ENCODE data around the gene FZD1. TPM values are rescaled to one million over a fixed set of nuclear protein-coding genes. Genes with fewer than 3 reads are reported as not detected.
A peak's percentile ranks its signal among the peaks of the same experiment; 100 is the strongest.

FZD1 gene
- total RNA-seq, 4 donors from 2014 or later: 2.1 to 4.1 (median 3.5) TPM

- H3K27me3 ChIP-seq: no peaks in the 10 kb centered on the region
- no peaks in the 10 kb centered on the region for H3K4me1 ChIP-seq
- no peaks in the 10 kb centered on the region for H3K36me3 ChIP-seq
- in situ Hi-C loops (cut with MboI; ENCODE audit: low sequenced_read_pairs in 4 of 4): no loop called here
- no peak for ATAC-seq
- intact Hi-C loops (cut with DNase I; ENCODE audit: low total_unique reads): no loop called here
- DNase-seq: no peak
- H3K27ac ChIP-seq: peak overlapping the region in 1 of 4 donors; percentile 35
- no peak for TF ChIP-seq POLR2A (IDR thresholded peaks at IDR 0.05)
- TF ChIP-seq CTCF (IDR thresholded peaks at IDR 0.05 in 4 of 5, conservative IDR thresholded peaks at IDR 0.05 in 1 of 5): no peak
- H3K4me3 ChIP-seq: no peak overlapping the region
- H3K9me3 ChIP-seq: no peaks in the 10 kb centered on the region
Observed at GRCh38 chr7:91239772-91240171, 24.5 kb upstream of the FZD1 start.

DNA sequence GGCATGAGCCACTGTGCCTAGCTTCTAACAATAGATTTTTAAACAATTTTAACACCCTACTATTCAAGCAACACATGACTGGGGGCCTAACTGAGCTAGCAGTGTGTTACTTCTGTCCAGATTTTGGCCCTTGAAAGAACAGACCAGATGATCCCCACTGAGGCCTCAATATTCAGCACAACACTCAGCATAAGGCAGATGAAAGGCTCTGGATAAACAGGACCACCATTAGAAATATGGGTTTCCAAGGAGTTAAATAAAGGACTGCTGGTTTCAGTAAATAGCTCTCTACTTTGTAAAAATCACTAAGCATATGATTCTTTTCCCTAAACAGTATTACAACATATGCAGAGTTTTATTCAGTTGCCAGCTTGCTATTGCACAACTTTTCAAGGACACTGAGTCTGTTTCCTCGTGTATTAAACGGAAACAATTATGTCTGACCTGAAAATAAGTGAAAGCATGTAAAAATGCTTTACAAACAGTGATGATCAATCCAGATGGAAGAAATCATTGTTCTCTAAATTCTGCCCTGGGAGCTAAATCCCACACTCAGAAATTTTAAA lies 23.8 kb upstream of the FZD1 start:
- Histone ChIP-seq H3K4me1 (no peaks in the 10 kb centered on the region), H3K27ac (peak overlapping the region in 2 of 4 donors; percentile 33 to 35), H3K9me3 (no peaks in the 10 kb centered on the region), H3K36me3 (no peaks in the 10 kb centered on the region), H3K27me3 (no peaks in the 10 kb centered on the region), H3K4me3 (no peak overlapping the region)
- ATAC-seq: peak; percentile 39 to 69
- TF ChIP-seq CTCF (IDR thresholded peaks at IDR 0.05 in 4 of 5, conservative IDR thresholded peaks at IDR 0.05 in 1 of 5): no peak
- in situ Hi-C loops (cut with MboI; ENCODE audit: low sequenced_read_pairs in 4 of 4) (no loop called here), intact Hi-C loops (cut with DNase I; ENCODE audit: low total_unique reads) (no loop called here)
- DNase-seq: no peak

DNA sequence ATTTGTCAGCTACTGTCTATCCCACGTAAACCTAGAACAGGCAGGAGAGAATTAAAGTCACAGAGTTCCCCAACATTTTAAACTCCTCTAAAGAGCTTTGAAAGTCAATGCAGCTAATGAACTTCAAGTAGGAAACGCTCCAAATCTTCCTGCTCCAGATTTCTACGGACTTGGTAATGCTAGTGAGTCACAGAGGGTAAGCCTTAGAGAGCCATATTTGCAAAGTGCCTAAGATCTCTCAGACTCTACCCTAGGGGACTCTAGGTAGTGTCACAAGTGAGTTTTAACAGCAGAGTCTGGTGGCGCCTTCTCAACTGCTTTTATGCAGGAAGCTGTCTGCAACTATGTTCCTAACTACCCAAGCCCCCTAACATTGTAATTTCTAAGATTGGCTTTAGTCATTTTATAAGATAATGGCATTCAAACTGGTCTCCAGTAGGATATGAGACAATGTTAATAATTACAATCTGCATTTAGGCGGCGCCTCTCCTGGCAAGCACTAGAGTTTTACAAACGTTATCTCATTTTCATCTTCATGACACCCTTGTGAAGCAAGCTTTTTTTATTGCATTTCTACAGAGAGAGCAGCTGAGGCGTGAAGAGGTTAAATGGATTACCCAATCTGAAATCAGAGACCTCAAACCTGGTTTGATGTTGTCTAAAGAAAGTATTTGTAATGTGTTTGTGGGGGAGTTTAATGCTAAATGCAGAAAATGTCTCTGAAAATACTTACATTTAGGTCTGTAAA lies 22.0 kb upstream of the FZD1 start:
- no peaks in the 10 kb centered on the region for H3K4me1 ChIP-seq
- in situ Hi-C loops (cut with MboI; ENCODE audit: low sequenced_read_pairs in 4 of 4): no loop called here
- DNase-seq (no peak), ATAC-seq (peak in 1 of 2 donors; percentile 48)
- no peaks in the 10 kb centered on the region for H3K36me3 ChIP-seq
- no peak overlapping the region for H3K27ac ChIP-seq
- TF ChIP-seq CTCF (IDR thresholded peaks at IDR 0.05 in 4 of 5, conservative IDR thresholded peaks at IDR 0.05 in 1 of 5): no peak
- TF ChIP-seq POLR2A (IDR thresholded peaks at IDR 0.05): no peak
- intact Hi-C loops (cut with DNase I; ENCODE audit: low total_unique reads): no loop called here
- no peaks in the 10 kb centered on the region for H3K27me3 ChIP-seq
- H3K9me3 ChIP-seq: no peaks in the 10 kb centered on the region
- no peak overlapping the region for H3K4me3 ChIP-seq

- Histone ChIP-seq H3K9me3 (no peaks in the 10 kb centered on the region), H3K27ac (no peak overlapping the region), H3K4me3 (no peak overlapping the region), H3K27me3 (no peaks in the 10 kb centered on the region), H3K36me3 (no peaks in the 10 kb centered on the region), H3K4me1 (no peaks in the 10 kb centered on the region)
- no peak for ATAC-seq
- no peak for DNase-seq
- intact Hi-C loops (cut with DNase I; ENCODE audit: low total_unique reads) (no loop called here), in situ Hi-C loops (cut with MboI; ENCODE audit: low sequenced_read_pairs in 4 of 4) (no loop called here)
- no peak for TF ChIP-seq POLR2A (IDR thresholded peaks at IDR 0.05)
- no peak for TF ChIP-seq CTCF (IDR thresholded peaks at IDR 0.05 in 4 of 5, conservative IDR thresholded peaks at IDR 0.05 in 1 of 5)
Observed at GRCh38 chr7:91243591-91244301, 20.5 kb upstream of the FZD1 start.

Data from gastrocnemius medialis (tissue), 4 donors.